Measurements from ENCODE around the gene NBDY.

- no peak for TF ChIP-seq ARNTL (CRISPR knock-in tag; IDR thresholded peaks at IDR 0.05; ENCODE audit: borderline replicate concordance, low read depth)
- TF ChIP-seq ZC3H10 (CRISPR knock-in tag; IDR thresholded peaks at IDR 0.05), result no peak
- no peak for TF ChIP-seq POU6F1 (CRISPR knock-in tag; IDR thresholded peaks at IDR 0.05; ENCODE audit: borderline replicate concordance, low read depth)
These were observed 54.4 kb downstream of the NBDY start for GRCh38 chrX:56783450-56783831.
